ENCODE data around the gene CMTM3. TPM values are rescaled to one million over a fixed set of nuclear protein-coding genes. Genes with fewer than 3 reads are reported as not detected.

The CMTM3 gene
- total and polyA plus RNA-seq, 2 experiments from 2014 or later: 16.4 to 16.6 TPM

GRCh38 chr16:66652661-66653360 is 48.3 kb downstream of the CMTM3 start:
- ATAC-seq: no peak
- Mint-ChIP-seq H3K4me1 (peaks cover 18% of the 10 kb centered on the region; the same call in 2 of the 3 replicates), H3K36me3 (ENCODE audit: low read depth) (no peaks in the 10 kb centered on the region), H3K9me3 (no peaks in the 10 kb centered on the region), H3K27me3 (ENCODE audit: insufficient read depth, low read depth, poor library complexity) (peaks cover 2% of the 10 kb centered on the region), H3K4me3 (no peak overlapping the region), H3K27ac (no peak overlapping the region)
- Histone ChIP-seq H3K27me3 (ENCODE audit: insufficient read depth) (no peaks in the 10 kb centered on the region), H3K27ac (ENCODE audit: low read depth) (no peak overlapping the region), H3K4me3 (no peak overlapping the region), H3F3A (replicated peaks; ENCODE audit: low read depth) (no peaks in the 10 kb centered on the region), H3K36me3 (ENCODE audit: insufficient read depth) (no peaks in the 10 kb centered on the region), H3K4me1 (ENCODE audit: insufficient read depth) (peaks cover 8% of the 10 kb centered on the region), H3K9me2 (ENCODE audit: insufficient read depth) (no peaks in the 10 kb centered on the region), H3K4me2 (no peak overlapping the region), H4K20me1 (replicated peaks; ENCODE audit: insufficient read depth) (peaks cover 10% of the 10 kb centered on the region; the same call in 1 of the 2 replicates), H3K79me2 (replicated peaks; ENCODE audit: insufficient read depth) (peaks cover 32% of the 10 kb centered on the region), H2AFZ (no peak overlapping the region)
- DNase-seq (ENCODE audit: low spot score): no peak
- TF ChIP-seq NANOG (IDR thresholded peaks at IDR 0.05; ENCODE audit: borderline replicate concordance) (no peak), EZH2phosphoT487 (IDR thresholded peaks at IDR 0.05; ENCODE audit: unreplicated experiment) (no peak), JUNB (IDR thresholded peaks at IDR 0.05; ENCODE audit: unreplicated experiment) (no peak)

DNA sequence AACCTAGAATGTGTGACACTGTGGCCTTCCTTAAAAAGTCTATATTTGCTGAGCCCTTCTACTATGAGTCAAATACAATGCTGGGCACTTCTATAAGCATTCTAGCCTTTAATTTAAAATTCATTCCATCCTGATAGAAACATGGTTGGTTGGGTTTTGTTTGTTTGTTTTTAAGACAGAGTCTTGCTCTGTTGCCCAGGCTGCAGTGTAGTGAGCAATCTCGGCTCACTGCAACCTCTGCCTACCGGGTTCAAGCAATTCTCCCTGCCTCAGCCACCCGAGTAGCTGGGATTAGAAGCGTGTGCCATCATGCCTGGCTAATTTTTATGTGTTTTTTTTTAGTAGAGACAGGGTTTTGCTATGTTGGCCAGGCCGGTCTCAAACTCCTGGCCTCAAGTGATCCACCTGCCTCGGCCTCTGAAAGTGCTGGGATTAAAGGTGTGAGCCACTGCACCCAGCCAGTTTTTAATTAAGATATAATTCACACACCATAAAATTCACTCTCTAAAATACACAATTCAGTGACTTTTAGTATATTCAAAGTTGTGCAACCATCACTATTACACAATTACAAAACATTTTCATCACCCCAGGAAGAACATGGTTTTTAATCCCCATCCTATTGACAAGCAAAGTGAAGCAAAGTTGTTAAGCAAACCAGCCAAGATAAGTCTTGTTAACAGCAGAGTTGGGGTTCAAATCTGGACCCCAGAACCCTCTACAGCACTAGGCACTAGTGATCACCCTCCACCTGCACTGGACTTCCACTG is 49.3 kb downstream of the CMTM3 start:
- peaks cover 7% of the 10 kb centered on the region; the same call in 1 of the 2 replicates for H4K20me1 ChIP-seq (replicated peaks; ENCODE audit: insufficient read depth)
- H3K4me3 ChIP-seq: no peak overlapping the region
- peaks cover 2% of the 10 kb centered on the region for H3K27me3 Mint-ChIP-seq (ENCODE audit: insufficient read depth, low read depth, poor library complexity)
- TF ChIP-seq POLR2AphosphoS5 (IDR thresholded peaks at IDR 0.05; ENCODE audit: low read depth): no peak
- no peak for TF ChIP-seq NANOG (IDR thresholded peaks at IDR 0.05; ENCODE audit: borderline replicate concordance)
- peaks cover 24% of the 10 kb centered on the region; the same call in 2 of the 3 replicates for H3K4me1 Mint-ChIP-seq
- no peaks in the 10 kb centered on the region for H3K9me3 Mint-ChIP-seq
- H3K79me2 ChIP-seq (replicated peaks; ENCODE audit: insufficient read depth): peaks cover 29% of the 10 kb centered on the region
- H3K36me3 Mint-ChIP-seq (ENCODE audit: low read depth): no peaks in the 10 kb centered on the region
- H3K27me3 ChIP-seq (ENCODE audit: insufficient read depth): no peaks in the 10 kb centered on the region
- no peak overlapping the region for H3K4me3 Mint-ChIP-seq
- no peaks in the 10 kb centered on the region for H3K9me2 ChIP-seq (ENCODE audit: insufficient read depth)
- no peak overlapping the region for H3K4me2 ChIP-seq
- DNase-seq (ENCODE audit: low spot score) (no peak), ATAC-seq (no peak)
- no peaks in the 10 kb centered on the region for H3F3A ChIP-seq (replicated peaks; ENCODE audit: low read depth)
- H3K27ac ChIP-seq (ENCODE audit: low read depth): no peak overlapping the region
- no peaks in the 10 kb centered on the region for H3K36me3 ChIP-seq (ENCODE audit: insufficient read depth)
- no peak overlapping the region for H2AFZ ChIP-seq
- H3K4me1 ChIP-seq (ENCODE audit: insufficient read depth): peaks cover 8% of the 10 kb centered on the region
- 0 out of 2 replicates have a peak overlapping the region, but pooled peaks have one; percentile 1 for H3K27ac Mint-ChIP-seq

DNA sequence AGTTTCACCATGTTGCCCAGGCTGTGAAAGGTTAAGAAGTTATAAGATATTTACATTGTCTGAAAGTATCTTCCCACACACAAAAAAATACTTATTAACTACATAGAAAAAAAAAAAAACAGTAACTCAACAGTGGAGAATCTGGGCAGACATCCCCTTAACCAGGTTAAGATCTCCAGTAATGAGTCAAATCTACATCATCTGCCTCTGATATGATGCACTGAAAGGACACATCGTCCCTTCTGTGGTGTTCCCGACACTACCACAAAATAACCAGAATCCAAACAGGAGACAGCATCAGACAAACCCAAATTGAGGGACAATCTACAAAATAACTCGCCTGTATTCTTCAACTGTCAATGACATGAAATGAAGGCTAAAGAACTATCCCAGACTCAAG is 52.0 kb downstream of the CMTM3 start:
- DNase-seq (ENCODE audit: low spot score): no peak

More for the DNA sequence above, 52.0 kb downstream of the CMTM3 start:
- no peaks in the 10 kb centered on the region for H3K9me2 ChIP-seq (ENCODE audit: insufficient read depth)
- Mint-ChIP-seq H3K27me3 (ENCODE audit: insufficient read depth, low read depth, poor library complexity) (peaks cover 2% of the 10 kb centered on the region), H3K4me3 (no peak overlapping the region), H3K36me3 (ENCODE audit: low read depth) (no peaks in the 10 kb centered on the region), H3K27ac (no peak overlapping the region), H3K9me3 (no peaks in the 10 kb centered on the region), H3K4me1 (peaks cover 20% of the 10 kb centered on the region)
- peaks cover 9% of the 10 kb centered on the region for H3K4me1 ChIP-seq (ENCODE audit: insufficient read depth)
- no peaks in the 10 kb centered on the region for H3F3A ChIP-seq (replicated peaks; ENCODE audit: low read depth)
- H4K20me1 ChIP-seq (replicated peaks; ENCODE audit: insufficient read depth): peaks cover 7% of the 10 kb centered on the region
- no peak for TF ChIP-seq POLR2AphosphoS5 (IDR thresholded peaks at IDR 0.05; ENCODE audit: low read depth)
- TF ChIP-seq ETS1 (IDR thresholded peaks at IDR 0.05): no peak
- no peak for TF ChIP-seq CREB1 (CRISPR knock-in tag; IDR thresholded peaks at IDR 0.05; ENCODE audit: low read depth)
- TF ChIP-seq, protein P1, sequence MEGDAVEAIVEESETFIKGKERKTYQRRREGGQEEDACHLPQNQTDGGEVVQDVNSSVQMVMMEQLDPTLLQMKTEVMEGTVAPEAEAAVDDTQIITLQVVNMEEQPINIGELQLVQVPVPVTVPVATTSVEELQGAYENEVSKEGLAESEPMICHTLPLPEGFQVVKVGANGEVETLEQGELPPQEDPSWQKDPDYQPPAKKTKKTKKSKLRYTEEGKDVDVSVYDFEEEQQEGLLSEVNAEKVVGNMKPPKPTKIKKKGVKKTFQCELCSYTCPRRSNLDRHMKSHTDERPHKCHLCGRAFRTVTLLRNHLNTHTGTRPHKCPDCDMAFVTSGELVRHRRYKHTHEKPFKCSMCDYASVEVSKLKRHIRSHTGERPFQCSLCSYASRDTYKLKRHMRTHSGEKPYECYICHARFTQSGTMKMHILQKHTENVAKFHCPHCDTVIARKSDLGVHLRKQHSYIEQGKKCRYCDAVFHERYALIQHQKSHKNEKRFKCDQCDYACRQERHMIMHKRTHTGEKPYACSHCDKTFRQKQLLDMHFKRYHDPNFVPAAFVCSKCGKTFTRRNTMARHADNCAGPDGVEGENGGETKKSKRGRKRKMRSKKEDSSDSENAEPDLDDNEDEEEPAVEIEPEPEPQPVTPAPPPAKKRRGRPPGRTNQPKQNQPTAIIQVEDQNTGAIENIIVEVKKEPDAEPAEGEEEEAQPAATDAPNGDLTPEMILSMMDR (conservative IDR thresholded peaks at IDR 0.05; ENCODE audit: low read depth in 2 of 2): no peak
- ATAC-seq: no peak
- no peaks in the 10 kb centered on the region for H3K36me3 ChIP-seq (ENCODE audit: insufficient read depth)
- H2AFZ ChIP-seq: no peak overlapping the region
- peaks cover 40% of the 10 kb centered on the region for H3K79me2 ChIP-seq (replicated peaks; ENCODE audit: insufficient read depth)
- H3K27me3 ChIP-seq (ENCODE audit: insufficient read depth): no peaks in the 10 kb centered on the region
- no peak overlapping the region for H3K27ac ChIP-seq (ENCODE audit: low read depth)
- no peak overlapping the region for H3K4me2 ChIP-seq
- H3K4me3 ChIP-seq: no peak overlapping the region

All from GM23338 (cell line).